C4-2B (cell line): ENCODE results near the gene MRC2.
"Not testable (repeated sequence)": the region's sequence is repeated elsewhere in the genome, so short reads cannot be mapped to it uniquely, and the experiment has no call there.

Source experiments
- H3K27ac ChIP-seq: fragments of 450-650 bp; 2 replicates; pipeline ENCODE4 v1.5.1; 2017
- ZFX ChIP-seq: fragments of 450-650 bp; IDR thresholded peaks from 2 replicates; pipeline ENCODE4 v1.6.1; 2017
- TF ChIP-seq, protein P1 (sequence below): fragments of 450-650 bp; conservative IDR thresholded peaks from 2 replicates; pipeline ENCODE4 v1.5.1; 2017; ENCODE audit warnings: mild to moderate bottlenecking

Gene MRC2

DNA sequence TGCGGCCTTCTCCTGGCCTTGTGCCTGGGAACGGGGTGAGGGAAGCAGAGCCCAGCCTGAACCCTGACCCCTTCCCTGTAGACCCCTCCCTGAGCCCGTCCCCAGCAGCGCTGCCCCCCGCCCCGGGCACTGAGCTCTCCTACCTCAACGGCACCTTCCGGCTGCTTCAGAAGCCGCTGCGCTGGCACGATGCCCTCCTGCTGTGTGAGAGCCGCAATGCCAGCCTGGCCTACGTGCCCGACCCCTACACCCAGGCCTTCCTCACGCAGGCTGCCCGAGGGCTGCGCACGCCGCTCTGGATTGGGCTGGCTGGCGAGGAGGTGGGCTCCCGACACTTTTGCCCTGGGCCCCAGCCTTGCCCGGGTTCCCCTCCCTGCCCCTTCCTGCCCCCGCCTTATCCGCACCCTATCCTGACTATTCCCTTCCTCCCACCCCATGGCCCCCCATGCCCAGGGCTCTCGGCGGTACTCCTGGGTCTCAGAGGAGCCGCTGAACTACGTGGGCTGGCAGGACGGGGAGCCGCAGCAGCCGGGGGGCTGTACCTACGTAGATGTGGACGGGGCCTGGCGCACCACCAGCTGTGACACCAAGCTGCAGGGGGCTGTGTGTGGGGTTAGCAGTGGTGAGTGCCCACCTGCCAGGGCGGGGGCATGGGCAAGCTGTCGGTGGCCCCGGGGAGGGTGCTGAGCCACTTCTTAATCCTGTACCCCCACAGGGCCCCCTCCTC lies 62.1 kb downstream of the MRC2 start:
- TF ChIP-seq ZFX, result no peak
- TF ChIP-seq, protein P1, sequence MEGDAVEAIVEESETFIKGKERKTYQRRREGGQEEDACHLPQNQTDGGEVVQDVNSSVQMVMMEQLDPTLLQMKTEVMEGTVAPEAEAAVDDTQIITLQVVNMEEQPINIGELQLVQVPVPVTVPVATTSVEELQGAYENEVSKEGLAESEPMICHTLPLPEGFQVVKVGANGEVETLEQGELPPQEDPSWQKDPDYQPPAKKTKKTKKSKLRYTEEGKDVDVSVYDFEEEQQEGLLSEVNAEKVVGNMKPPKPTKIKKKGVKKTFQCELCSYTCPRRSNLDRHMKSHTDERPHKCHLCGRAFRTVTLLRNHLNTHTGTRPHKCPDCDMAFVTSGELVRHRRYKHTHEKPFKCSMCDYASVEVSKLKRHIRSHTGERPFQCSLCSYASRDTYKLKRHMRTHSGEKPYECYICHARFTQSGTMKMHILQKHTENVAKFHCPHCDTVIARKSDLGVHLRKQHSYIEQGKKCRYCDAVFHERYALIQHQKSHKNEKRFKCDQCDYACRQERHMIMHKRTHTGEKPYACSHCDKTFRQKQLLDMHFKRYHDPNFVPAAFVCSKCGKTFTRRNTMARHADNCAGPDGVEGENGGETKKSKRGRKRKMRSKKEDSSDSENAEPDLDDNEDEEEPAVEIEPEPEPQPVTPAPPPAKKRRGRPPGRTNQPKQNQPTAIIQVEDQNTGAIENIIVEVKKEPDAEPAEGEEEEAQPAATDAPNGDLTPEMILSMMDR, result no peak
- no peak overlapping the region for H3K27ac ChIP-seq

DNA sequence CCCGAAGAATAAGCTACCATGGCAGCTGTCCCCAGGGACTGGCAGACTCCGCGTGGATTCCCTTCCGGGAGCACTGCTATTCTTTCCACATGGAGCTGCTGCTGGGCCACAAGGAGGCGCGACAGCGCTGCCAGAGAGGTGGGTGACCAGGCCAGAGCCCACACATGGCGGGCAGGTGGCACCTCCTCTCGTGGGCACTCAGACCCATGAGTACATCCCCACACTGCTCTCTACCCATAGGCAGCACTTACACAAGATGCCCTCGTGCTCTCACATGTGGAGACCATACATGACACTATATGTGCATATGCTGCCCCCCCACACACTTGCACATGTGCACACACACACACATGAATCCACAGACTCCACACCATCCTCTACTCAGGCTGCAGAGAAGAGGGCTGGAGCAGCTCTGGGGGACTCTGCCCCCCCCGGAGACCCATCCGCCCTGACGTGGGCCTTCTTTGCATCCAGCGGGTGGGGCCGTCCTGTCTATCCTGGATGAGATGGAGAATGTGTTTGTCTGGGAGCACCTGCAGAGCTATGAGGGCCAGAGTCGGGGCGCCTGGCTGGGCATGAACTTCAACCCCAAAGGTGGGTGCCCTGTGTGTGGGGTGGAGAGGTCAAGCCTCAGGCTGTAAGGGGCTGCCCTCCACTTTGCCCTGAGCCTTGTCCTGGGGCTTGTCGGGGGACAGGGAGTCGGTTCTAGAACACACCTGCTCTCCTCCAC lies 62.9 kb downstream of the MRC2 start:
- no peak overlapping the region for H3K27ac ChIP-seq
- TF ChIP-seq, protein P1, result no peak
- no peak for TF ChIP-seq ZFX

DNA sequence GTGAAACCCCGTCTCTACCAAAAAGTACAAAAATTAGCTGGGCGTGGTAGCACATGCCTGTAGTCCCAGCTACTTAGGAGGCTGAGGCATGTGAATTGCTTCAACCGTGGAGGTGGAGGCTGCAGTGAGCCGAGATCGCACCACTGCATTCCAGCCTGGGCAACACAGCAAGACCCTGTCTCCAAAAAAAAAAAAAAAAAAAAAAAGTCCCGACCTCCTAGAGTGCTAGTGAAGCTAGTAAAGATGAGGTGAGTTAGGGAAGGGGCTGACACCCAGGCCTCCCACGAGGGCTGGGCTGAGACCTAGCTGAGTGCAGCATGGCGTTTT lies 64.1 kb downstream of the MRC2 start:
- H3K27ac ChIP-seq, result not testable (repeated sequence)

DNA sequence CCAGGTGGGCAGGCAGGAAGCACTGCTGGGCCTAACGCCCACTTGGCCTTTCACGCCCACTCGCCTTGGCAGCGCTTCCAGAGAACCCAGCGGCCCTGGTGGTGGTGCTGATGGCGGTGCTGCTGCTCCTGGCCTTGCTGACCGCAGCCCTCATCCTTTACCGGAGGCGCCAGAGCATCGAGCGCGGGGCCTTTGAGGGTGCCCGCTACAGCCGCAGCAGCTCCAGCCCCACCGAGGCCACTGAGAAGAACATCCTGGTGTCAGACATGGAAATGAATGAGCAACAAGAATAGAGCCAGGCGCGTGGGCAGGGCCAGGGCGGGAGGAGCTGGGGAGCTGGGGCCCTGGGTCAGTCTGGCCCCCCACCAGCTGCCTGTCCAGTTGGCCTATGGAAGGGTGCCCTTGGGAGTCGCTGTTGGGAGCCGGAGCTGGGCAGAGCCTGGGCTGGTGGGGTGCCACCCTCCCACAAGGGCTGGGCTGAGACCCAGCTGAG lies 64.7 kb downstream of the MRC2 start:
- H3K27ac ChIP-seq, result no peak overlapping the region
- TF ChIP-seq, protein P1, result no peak
- no peak for TF ChIP-seq ZFX

DNA sequence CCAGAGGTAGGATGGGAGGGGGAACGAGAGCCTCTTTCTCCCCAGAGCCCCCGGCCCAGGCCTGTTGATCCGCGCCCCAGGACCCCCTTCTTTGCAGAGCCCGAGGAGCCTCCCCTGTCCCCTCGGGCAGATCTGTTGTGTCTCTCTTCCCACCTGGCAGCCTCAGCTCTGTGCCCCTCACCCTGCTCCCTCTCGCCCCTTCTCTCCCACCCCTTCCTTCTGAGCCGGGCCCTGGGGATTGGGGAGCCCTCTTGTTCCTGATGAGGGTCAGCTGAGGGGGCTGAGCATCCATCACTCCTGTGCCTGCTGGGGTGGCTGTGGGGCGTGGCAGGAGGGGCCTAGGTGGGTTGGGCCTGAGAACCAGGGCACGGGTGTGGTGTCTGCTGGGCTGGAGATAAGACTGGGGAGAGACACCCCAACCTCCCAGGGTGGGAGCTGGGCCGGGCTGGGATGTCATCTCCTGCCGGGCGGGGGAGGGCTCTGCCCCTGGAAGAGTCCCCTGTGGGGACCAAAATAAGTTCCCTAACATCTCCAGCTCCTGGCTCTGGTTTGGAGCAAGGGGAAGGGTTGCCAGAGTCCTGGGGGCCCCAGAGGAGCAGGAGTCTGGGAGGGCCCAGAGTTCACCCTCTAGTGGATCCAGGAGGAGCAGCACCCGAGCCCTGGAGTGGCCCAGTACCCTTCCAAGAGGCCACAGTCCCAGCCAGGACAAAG lies 65.4 kb downstream of the MRC2 start:
- no peak overlapping the region for H3K27ac ChIP-seq
- TF ChIP-seq ZFX, result no peak
- TF ChIP-seq, protein P1, result no peak; the same call in 1 of the 2 replicates

DNA sequence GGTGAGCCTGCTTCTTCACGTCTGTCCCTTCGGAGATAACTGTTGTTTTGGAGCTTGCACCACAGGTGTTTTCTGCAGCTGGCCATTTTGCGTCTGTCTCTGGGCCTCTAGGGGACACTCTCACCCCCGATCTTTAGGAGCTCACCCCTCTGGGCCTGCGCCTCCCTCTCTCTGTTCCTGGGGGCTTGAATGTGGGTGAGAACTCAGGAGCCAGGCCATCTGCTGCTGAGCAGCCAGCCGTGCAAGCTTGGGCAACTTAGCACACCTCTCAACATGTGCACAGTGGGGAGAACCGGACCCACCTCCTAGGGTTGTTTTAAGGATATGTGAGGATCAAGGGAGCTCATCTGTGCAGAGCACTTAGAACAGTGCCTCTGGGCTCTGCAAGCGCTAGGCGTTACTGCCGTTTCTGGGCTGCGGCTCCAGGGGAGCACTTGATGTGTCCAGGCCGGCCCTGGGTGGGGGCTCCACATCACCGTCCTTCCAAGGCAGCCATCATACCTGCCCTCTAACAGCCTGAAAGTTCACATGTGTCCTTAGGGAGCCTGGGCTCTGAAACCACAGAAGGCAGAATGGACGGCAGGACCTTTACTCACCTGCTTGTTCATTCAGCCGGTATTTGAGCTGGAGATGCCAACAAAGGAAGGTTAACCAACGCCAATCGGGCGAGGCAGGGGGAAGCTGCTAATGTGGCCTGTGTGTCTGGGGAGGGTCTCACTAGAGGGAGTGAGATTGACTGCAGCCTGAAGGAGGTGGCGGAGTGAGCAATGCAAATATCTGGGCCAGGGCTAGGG lies 66.3 kb downstream of the MRC2 start:
- no peak overlapping the region for H3K27ac ChIP-seq
- no peak for TF ChIP-seq ZFX
- TF ChIP-seq, protein P1, result no peak

DNA sequence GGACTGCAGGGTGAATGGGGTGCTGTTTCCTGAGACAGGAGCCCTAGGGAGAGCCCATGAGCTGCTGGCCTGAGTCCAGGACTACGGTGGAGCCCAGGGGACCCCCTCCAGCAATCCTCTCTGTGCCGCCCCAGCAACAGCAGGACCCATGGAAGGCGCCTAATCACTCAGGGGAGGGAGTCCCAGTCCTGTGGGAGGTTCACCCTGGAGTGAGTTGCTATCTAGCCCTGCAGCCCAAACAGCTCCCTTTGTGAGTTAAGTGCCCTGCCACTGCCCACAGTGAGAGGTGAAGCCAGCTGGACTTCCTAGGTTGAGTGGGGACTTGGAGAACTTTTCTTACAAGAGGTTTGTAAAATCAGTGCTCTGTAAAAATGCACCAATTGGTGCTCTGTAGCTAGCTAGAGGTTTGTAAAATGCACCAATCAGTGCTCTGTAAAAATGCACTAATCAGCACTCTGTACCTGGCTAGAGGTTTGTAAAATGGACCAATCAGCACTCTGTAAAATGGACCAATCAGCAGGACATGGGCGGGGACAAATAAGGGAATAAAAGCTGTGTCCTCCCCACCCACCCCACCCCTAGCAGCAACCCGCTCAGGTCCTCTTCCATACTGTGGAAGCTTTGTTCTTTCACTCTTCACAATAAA lies 67.7 kb downstream of the MRC2 start:
- H3K27ac ChIP-seq, result not testable (repeated sequence)
